CD4-positive, alpha-beta T cell treated with Interleukin-15 for 4 hours (primary cell): Measurements from ENCODE around the gene UBQLN3.

Experiments used
- DNase-seq: peaks from one replicate; pipeline ENCODE4 v3.0.0-alpha.2; 2020; ENCODE audit warnings: low spot score

The UBQLN3 gene

GRCh38 chr11:5509803-5510202, at the start of gene UBQLN3:
TSS of gene UBQLN3 (minus strand) at chr11:5509957. CDS start at chr11:5509558, 399 bp downstream.
- no peak for DNase-seq

GRCh38 chr11:5557751-5558150, 48.0 kb upstream of the UBQLN3 start:
- DNase-seq, result no peak

- DNase-seq, result no peak
Measured at GRCh38 chr11:5556596-5557188, 46.9 kb upstream of the UBQLN3 start.

GRCh38 chr11:5553343-5553742, 43.6 kb upstream of the UBQLN3 start:
- no peak for DNase-seq

GRCh38 chr11:5550440-5551095, 40.8 kb upstream of the UBQLN3 start:
- no peak for DNase-seq

GRCh38 chr11:5548440-5548839, 38.7 kb upstream of the UBQLN3 start, which contains the start of gene OR52H1:
TSS of gene OR52H1 (minus strand) at chr11:5548540. CDS start at chr11:5545505, 3,035 bp downstream.
- no peak for DNase-seq

GRCh38 chr11:5547982-5548381, 38.2 kb upstream of the UBQLN3 start:
- no peak for DNase-seq

GRCh38 chr11:5546457-5546856, 36.7 kb upstream of the UBQLN3 start:
- DNase-seq, result no peak

- DNase-seq, result no peak
Measured at GRCh38 chr11:5541427-5541826, 31.7 kb upstream of the UBQLN3 start.

GRCh38 chr11:5536482-5536881, 26.7 kb upstream of the UBQLN3 start:
- DNase-seq, result no peak

- DNase-seq, result no peak
Measured at GRCh38 chr11:5534046-5534445, 24.3 kb upstream of the UBQLN3 start.

GRCh38 chr11:5531053-5531831, 21.5 kb upstream of the UBQLN3 start:
- no peak for DNase-seq

GRCh38 chr11:5528495-5528894, 18.7 kb upstream of the UBQLN3 start:
- DNase-seq, result no peak

GRCh38 chr11:5527716-5528115, 18.0 kb upstream of the UBQLN3 start:
- no peak for DNase-seq

- DNase-seq, result no peak
Measured at GRCh38 chr11:5524756-5525155, 15.0 kb upstream of the UBQLN3 start.

GRCh38 chr11:5522308-5522707, 12.6 kb upstream of the UBQLN3 start:
- no peak for DNase-seq

GRCh38 chr11:5521540-5521939, 11.8 kb upstream of the UBQLN3 start:
- DNase-seq, result no peak

- no peak for DNase-seq
Measured at GRCh38 chr11:5516599-5516998, 6.8 kb upstream of the UBQLN3 start, which contains the start of gene UBQLNL. TSS of gene UBQLNL (minus strand) at chr11:5516699. CDS start at chr11:5516441, 258 bp downstream.

- DNase-seq, result no peak
Measured at GRCh38 chr11:5514841-5515240, 5.1 kb upstream of the UBQLN3 start.

GRCh38 chr11:5508605-5509004, 1.2 kb downstream of the UBQLN3 start:
- DNase-seq, result no peak

GRCh38 chr11:5507933-5508305, 1.8 kb downstream of the UBQLN3 start:
- no peak for DNase-seq

- DNase-seq, result no peak
Measured at GRCh38 chr11:5507177-5507932, 2.4 kb downstream of the UBQLN3 start.
